DND-41 (cell line): ENCODE data around the gene CMYA5.

Source experiments
- ATAC-seq: fragments of 200-7000 bp; cut with Tn5 transposase; 3 replicates; pipeline ENCODE4 v1.9.1; 2021; ENCODE audit warnings: low read depth; ENCODE audit not compliant: insufficient read depth
- DNase-seq: peaks from one replicate; pipeline ENCODE4 v3.0.0-alpha.2; 2020
- H2AFZ ChIP-seq: 2 replicates; pipeline ENCODE4 v1.6.0; 2012; ENCODE audit warnings: low read depth, low read length
- H3K27ac ChIP-seq: 2 replicates; pipeline ENCODE4 v1.5.1; 2012; ENCODE audit warnings: low read length, inconsistent platforms
- H3K27me3 ChIP-seq: fragments of 200-600 bp; sonication (generic); 2 replicates; pipeline ENCODE4 v1.6.0; 2012; ENCODE audit warnings: low read length, mild to moderate bottlenecking, inconsistent platforms; ENCODE audit not compliant: insufficient read depth, poor library complexity
- H3K36me3 ChIP-seq: 2 replicates; pipeline ENCODE4 v1.5.1; 2012; ENCODE audit warnings: low read length, inconsistent platforms; ENCODE audit not compliant: insufficient read depth
- H3K4me1 ChIP-seq: 2 replicates; pipeline ENCODE4 v1.5.1; 2012; ENCODE audit warnings: mild to moderate bottlenecking, low read length; ENCODE audit not compliant: insufficient read depth
- H3K4me2 ChIP-seq: 2 replicates; pipeline ENCODE4 v1.6.0; 2012; ENCODE audit warnings: mild to moderate bottlenecking, moderate library complexity, low read length, inconsistent platforms; ENCODE audit not compliant: insufficient read depth
- H3K4me3 ChIP-seq, 2 experiments: fragments of 200-600 bp in 1 of 2; shearing (Covaris generic) in 1 of 2; 2 replicates each; pipeline ENCODE4 v1.5.1; 2012 to 2016; ENCODE audit warnings: inconsistent platforms in 2 of 2, low read length in 2 of 2, mild to moderate bottlenecking in 2 of 2, low read depth in 1 of 2, moderate library complexity in 1 of 2
- H3K79me2 ChIP-seq: 2 replicates; pipeline ENCODE4 v1.6.0; 2012; ENCODE audit warnings: low read length, inconsistent platforms; ENCODE audit not compliant: insufficient read depth
- H3K9ac ChIP-seq: 2 replicates; pipeline ENCODE4 v1.6.0; 2012; ENCODE audit warnings: low read depth, mild to moderate bottlenecking, inconsistent platforms, low read length, moderate library complexity
- H3K9me3 ChIP-seq: 2 replicates; pipeline ENCODE4 v1.5.1; 2012; ENCODE audit warnings: low read length, moderate library complexity, mild to moderate bottlenecking, inconsistent platforms; ENCODE audit not compliant: insufficient read depth, severe bottlenecking
- H4K20me1 ChIP-seq: 2 replicates; pipeline ENCODE4 v1.6.0; 2012; ENCODE audit warnings: low read length; ENCODE audit not compliant: insufficient read depth
- EZH2 ChIP-seq: IDR thresholded peaks from 3 replicates; pipeline ENCODE4 v1.6.1; 2012; ENCODE audit warnings: borderline replicate concordance, low read depth, mild to moderate bottlenecking, moderate library complexity, low read length, inconsistent platforms; ENCODE audit not compliant: severe bottlenecking
- TF ChIP-seq, protein P1 (sequence below): IDR thresholded peaks from 2 replicates; pipeline ENCODE4 v1.5.1; 2012; ENCODE audit warnings: borderline replicate concordance, low read length, moderate library complexity, mild to moderate bottlenecking; ENCODE audit not compliant: poor library complexity, severe bottlenecking; ENCODE audit errors: extremely low read depth

CMYA5 gene

DNA sequence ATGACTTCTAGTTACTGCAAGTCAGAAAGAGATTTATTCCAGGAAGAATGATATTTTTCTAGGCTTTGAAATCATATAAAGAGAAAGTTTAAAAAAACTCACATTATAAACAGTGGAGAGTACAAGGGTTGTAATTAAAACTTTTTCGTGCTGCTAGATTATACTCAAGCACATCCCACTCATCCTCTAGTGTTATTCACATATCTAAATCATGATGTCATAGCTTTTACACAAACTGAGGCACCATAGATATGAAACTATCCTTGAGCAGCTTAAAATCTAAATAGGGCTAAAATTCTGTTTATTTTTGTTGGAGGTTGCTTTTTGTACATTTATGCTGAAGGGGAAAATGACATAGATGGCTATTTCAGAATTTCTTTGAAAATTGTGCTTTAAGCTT is 47.4 kb upstream of the CMYA5 start:
- Histone ChIP-seq H3K27ac (no peak overlapping the region), H3K4me3 (no peak overlapping the region), H3K27me3 (no peaks in the 10 kb centered on the region), H3K9ac (no peak overlapping the region), H4K20me1 (peaks cover 7% of the 10 kb centered on the region; the same call in 1 of the 2 replicates), H3K4me1 (no peaks in the 10 kb centered on the region), H3K36me3 (peaks cover 87% of the 10 kb centered on the region), H3K79me2 (peaks cover 14% of the 10 kb centered on the region; the same call in 1 of the 2 replicates), H2AFZ (no peak overlapping the region), H3K4me2 (no peak overlapping the region), H3K9me3 (no peaks in the 10 kb centered on the region)
- DNase-seq (no peak), ATAC-seq (no peak)
- no peak for TF ChIP-seq EZH2
- TF ChIP-seq, protein P1, sequence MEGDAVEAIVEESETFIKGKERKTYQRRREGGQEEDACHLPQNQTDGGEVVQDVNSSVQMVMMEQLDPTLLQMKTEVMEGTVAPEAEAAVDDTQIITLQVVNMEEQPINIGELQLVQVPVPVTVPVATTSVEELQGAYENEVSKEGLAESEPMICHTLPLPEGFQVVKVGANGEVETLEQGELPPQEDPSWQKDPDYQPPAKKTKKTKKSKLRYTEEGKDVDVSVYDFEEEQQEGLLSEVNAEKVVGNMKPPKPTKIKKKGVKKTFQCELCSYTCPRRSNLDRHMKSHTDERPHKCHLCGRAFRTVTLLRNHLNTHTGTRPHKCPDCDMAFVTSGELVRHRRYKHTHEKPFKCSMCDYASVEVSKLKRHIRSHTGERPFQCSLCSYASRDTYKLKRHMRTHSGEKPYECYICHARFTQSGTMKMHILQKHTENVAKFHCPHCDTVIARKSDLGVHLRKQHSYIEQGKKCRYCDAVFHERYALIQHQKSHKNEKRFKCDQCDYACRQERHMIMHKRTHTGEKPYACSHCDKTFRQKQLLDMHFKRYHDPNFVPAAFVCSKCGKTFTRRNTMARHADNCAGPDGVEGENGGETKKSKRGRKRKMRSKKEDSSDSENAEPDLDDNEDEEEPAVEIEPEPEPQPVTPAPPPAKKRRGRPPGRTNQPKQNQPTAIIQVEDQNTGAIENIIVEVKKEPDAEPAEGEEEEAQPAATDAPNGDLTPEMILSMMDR: no peak

DNA sequence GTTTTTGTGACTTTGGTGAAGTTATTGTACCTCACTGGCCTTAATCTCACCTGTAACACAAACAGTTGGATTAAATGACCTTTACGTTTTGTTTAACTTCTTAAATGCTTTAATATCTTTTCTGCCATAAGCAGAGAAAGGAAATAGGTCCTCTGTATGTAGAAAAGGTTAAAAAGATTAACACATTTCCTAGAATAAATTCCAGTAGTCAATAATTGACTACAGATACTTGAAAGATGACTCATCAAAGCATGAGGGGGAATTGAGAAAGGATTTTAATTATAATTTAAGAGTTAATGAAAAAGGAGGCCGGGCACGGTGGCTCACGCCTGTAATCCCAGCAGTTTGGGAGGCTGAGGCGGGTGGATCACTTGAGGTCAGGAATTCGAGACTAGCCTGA is 35.8 kb upstream of the CMYA5 start:
- Histone ChIP-seq H3K79me2 (no peaks in the 10 kb centered on the region), H3K36me3 (peaks cover 51% of the 10 kb centered on the region; the same call in 1 of the 2 replicates), H4K20me1 (no peaks in the 10 kb centered on the region), H3K27ac (no peak overlapping the region), H3K4me1 (no peaks in the 10 kb centered on the region), H2AFZ (no peak overlapping the region), H3K9me3 (no peaks in the 10 kb centered on the region), H3K9ac (no peak overlapping the region), H3K4me3 (no peak overlapping the region), H3K4me2 (no peak overlapping the region), H3K27me3 (no peaks in the 10 kb centered on the region)
- DNase-seq: no peak
- TF ChIP-seq, protein P1: no peak
- TF ChIP-seq EZH2: no peak
- ATAC-seq: no peak

DNA sequence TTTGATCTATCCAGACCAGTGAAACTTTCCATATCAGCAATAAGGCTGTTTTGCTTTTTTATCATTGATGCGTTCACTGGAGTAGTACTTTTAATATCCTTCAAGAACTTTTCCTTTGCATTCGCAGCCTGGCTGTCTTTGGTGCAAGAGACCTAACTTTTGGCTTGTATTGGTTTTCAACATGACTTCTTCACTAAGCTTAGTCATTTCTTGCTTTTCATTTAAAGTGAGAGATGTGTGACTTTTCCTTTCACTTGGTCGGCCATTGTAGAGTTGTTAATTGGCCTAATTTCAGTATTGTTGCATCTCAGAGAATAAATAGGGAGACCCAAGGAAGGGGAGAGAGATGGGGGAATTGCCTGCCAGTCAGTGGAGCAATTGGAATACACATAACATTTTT is 26.4 kb upstream of the CMYA5 start:
- no peaks in the 10 kb centered on the region for H4K20me1 ChIP-seq
- no peaks in the 10 kb centered on the region for H3K4me1 ChIP-seq
- no peak overlapping the region for H3K9ac ChIP-seq
- no peak overlapping the region for H3K27ac ChIP-seq
- ATAC-seq: no peak
- no peaks in the 10 kb centered on the region for H3K9me3 ChIP-seq
- no peaks in the 10 kb centered on the region for H3K27me3 ChIP-seq
- H3K4me2 ChIP-seq: no peak overlapping the region
- TF ChIP-seq, protein P1: no peak
- TF ChIP-seq EZH2: no peak
- H3K79me2 ChIP-seq: no peaks in the 10 kb centered on the region
- DNase-seq: no peak
- H2AFZ ChIP-seq: no peak overlapping the region
- no peak overlapping the region for H3K4me3 ChIP-seq
- peaks cover 55% of the 10 kb centered on the region for H3K36me3 ChIP-seq

DNA sequence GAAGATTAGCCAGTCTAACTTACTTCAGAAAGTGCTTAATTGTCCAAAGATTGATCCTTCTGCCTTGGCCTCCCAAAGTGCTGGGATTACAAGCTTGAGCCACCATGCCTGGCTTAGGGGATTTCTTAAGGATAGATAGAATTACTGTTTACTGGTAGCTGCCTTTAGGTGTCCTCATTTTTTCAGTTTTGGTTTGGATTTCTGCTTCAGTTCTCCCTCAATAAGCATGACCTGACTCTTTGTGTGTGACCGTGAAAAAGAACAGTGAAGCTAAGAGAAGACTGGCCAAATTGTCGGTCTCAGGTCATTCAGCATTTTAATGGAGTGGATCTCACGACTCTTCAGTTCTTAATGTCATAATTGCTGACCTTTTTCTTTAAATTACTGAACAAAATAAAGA is 22.9 kb upstream of the CMYA5 start:
- Histone ChIP-seq H3K4me3 (no peak overlapping the region), H3K27ac (no peak overlapping the region), H3K9me3 (no peaks in the 10 kb centered on the region), H3K9ac (no peak overlapping the region), H3K36me3 (peaks cover 60% of the 10 kb centered on the region), H2AFZ (no peak overlapping the region), H3K4me2 (no peak overlapping the region), H4K20me1 (no peaks in the 10 kb centered on the region), H3K27me3 (no peaks in the 10 kb centered on the region), H3K79me2 (no peaks in the 10 kb centered on the region), H3K4me1 (no peaks in the 10 kb centered on the region)
- ATAC-seq: no peak
- no peak for DNase-seq
- TF ChIP-seq, protein P1: no peak
- no peak for TF ChIP-seq EZH2
